SK-N-SH (cell line): ENCODE results near the gene LIPH. TPM values are rescaled to one million over a fixed set of nuclear protein-coding genes. Genes with fewer than 3 reads are reported as not detected.

Source experiments
- CTCF ChIA-PET: fragments of 300-600, 350-600 bp; formaldehyde crosslinking; extraction: SDS; loops from one replicate; lab custom pipeline; 2021; lab: Yijun Ruan, JAX
- POLR2A ChIA-PET: fragments of 350-600 bp; sonication (Branson Sonifier 250); formaldehyde crosslinking; extraction: SDS; loops from one replicate; lab custom pipeline; 2020; ENCODE audit warnings: antibody characterized with exemption, inconsistent platforms; lab: Yijun Ruan, JAX
- DNase-seq: peaks from one replicate; pipeline ENCODE4 v3.0.0; 2012
- H2AFZ ChIP-seq: fragments of 200-600 bp; sonication (generic); 2 replicates; pipeline ENCODE4 v1.8.1; 2016; ENCODE audit warnings: antibody characterized with exemption, mild to moderate bottlenecking, low read depth
- H3F3A ChIP-seq: fragments of 200-600 bp; sonication (generic); replicated peaks from 2 replicates; pipeline ENCODE3; 2016; ENCODE audit warnings: antibody characterized with exemption, mild to moderate bottlenecking; ENCODE audit not compliant: insufficient read depth
- H3K27ac ChIP-seq, 2 experiments: fragments of 200-500 bp in 1 of 2; fragments of 200-600 bp in 1 of 2; sonication (Bioruptor generic) in 1 of 2; sonication (generic), shearing (Covaris generic) in 1 of 2; 2 replicates each; pipeline versions ENCODE4 v1.5.1 to v1.6.1; 2014 to 2016; ENCODE audit warnings: low read depth in 2 of 2, inconsistent platforms in 1 of 2, low read length in 1 of 2, mild to moderate bottlenecking in 1 of 2, mixed read lengths in 1 of 2
- H3K27me3 ChIP-seq: fragments of 200-600 bp; sonication (generic), shearing (Covaris generic); 2 replicates; pipeline ENCODE4 v1.6.1; 2016; ENCODE audit warnings: mixed run types; ENCODE audit not compliant: insufficient read depth
- H3K36me3 ChIP-seq, 2 experiments: fragments of 200-500 bp in 1 of 2; fragments of 200-600 bp in 1 of 2; sonication (Bioruptor generic) in 1 of 2; sonication (generic) in 1 of 2; replicated peaks in 1 of 2; 2 replicates each; pipeline versions ENCODE3 to v1.5.1; 2014 to 2016; ENCODE audit warnings: low read length in 1 of 2, mild to moderate bottlenecking in 1 of 2; ENCODE audit not compliant: insufficient read depth in 2 of 2, control insufficient read depth in 1 of 2
- H3K4me1 ChIP-seq, 2 experiments: fragments of 200-500 bp in 1 of 2; fragments of 200-600 bp in 1 of 2; sonication (Bioruptor generic) in 1 of 2; sonication (generic), shearing (Covaris generic) in 1 of 2; 2 replicates each; pipeline versions ENCODE4 v1.5.1 to v1.6.1; 2014 to 2016; ENCODE audit warnings: low read depth in 1 of 2, low read length in 1 of 2, mixed run types in 1 of 2; ENCODE audit not compliant: insufficient read depth in 2 of 2, control insufficient read depth in 1 of 2
- H3K4me2 ChIP-seq: fragments of 200-600 bp; sonication (generic), shearing (Covaris generic); 2 replicates; pipeline ENCODE4 v1.6.1; 2017; ENCODE audit warnings: mixed run types
- H3K4me3 ChIP-seq, 2 experiments: fragments of 200-500 bp in 1 of 2; fragments of 200-600 bp in 1 of 2; sonication (Bioruptor generic) in 1 of 2; sonication (generic), shearing (Covaris generic) in 1 of 2; 2 replicates each; pipeline versions ENCODE4 v1.5.1 to v1.8.1; 2014 to 2016; ENCODE audit warnings: low read depth in 2 of 2, inconsistent platforms in 1 of 2, low read length in 1 of 2, mild to moderate bottlenecking in 1 of 2, mixed read lengths in 1 of 2, moderate library complexity in 1 of 2
- H3K79me2 ChIP-seq: fragments of 200-600 bp; sonication (generic); 2 replicates; pipeline ENCODE4 v1.8.1; 2017; ENCODE audit warnings: mild to moderate bottlenecking; ENCODE audit not compliant: insufficient read depth
- H3K9ac ChIP-seq: fragments of 200-600 bp; sonication (generic); 2 replicates; pipeline ENCODE4 v1.6.1; 2017; ENCODE audit warnings: mixed run types
- H3K9me2 ChIP-seq: fragments of 200-600 bp; sonication (generic); 2 replicates; pipeline ENCODE4 v1.6.1; 2017; ENCODE audit warnings: mixed run types
- H3K9me3 ChIP-seq: fragments of 200-600 bp; sonication (generic); 2 replicates; pipeline ENCODE4 v1.6.1; 2017; ENCODE audit warnings: mixed run types, mild to moderate bottlenecking, moderate library complexity
- H4K20me1 ChIP-seq: fragments of 200-600 bp; sonication (generic); 2 replicates; pipeline ENCODE4 v1.6.1; 2017; ENCODE audit warnings: mild to moderate bottlenecking, mixed run types; ENCODE audit not compliant: insufficient read depth
- CHD2 ChIP-seq: fragments of 150-350 bp; IDR thresholded peaks from 2 replicates; pipeline ENCODE4 v1.6.1; 2018; ENCODE audit warnings: low read length; ENCODE audit not compliant: partially characterized antibody
- EP300 ChIP-seq, 2 experiments: IDR thresholded peaks; 2 replicates each; pipeline versions ENCODE4 v1.4.0 to v1.6.1; 2012; ENCODE audit warnings: borderline replicate concordance in 1 of 2, low read depth in 1 of 2, low read length in 1 of 2
- FOSL2 ChIP-seq: IDR thresholded peaks from 2 replicates; pipeline ENCODE4 v1.4.0; 2012; ENCODE audit warnings: low read depth, mild to moderate bottlenecking, moderate library complexity, borderline replicate concordance
- JUND ChIP-seq: IDR thresholded peaks from 2 replicates; pipeline ENCODE4 v1.4.0; 2012
- MEF2A ChIP-seq: IDR thresholded peaks from 2 replicates; pipeline ENCODE4 v1.4.0; 2012; ENCODE audit warnings: low read depth, borderline replicate concordance
- MXI1 ChIP-seq: IDR thresholded peaks from 2 replicates; pipeline ENCODE4 v1.6.1; 2012; ENCODE audit warnings: mild to moderate bottlenecking, low read depth, low read length, improper control_type of control experiment
- NFIC ChIP-seq: IDR thresholded peaks from 2 replicates; pipeline ENCODE4 v1.4.0; 2012; ENCODE audit warnings: borderline replicate concordance
- NRF1 ChIP-seq: IDR thresholded peaks from 2 replicates; pipeline ENCODE4 v1.6.1; 2012; ENCODE audit warnings: low read depth, mild to moderate bottlenecking, low read length
- RCOR1 ChIP-seq: fragments of 150-350 bp; IDR thresholded peaks from 2 replicates; pipeline ENCODE4 v1.6.1; 2017; ENCODE audit warnings: antibody characterized with exemption, low read length
- RFX5 ChIP-seq: IDR thresholded peaks from 2 replicates; pipeline ENCODE4 v1.6.1; 2012; ENCODE audit warnings: mild to moderate bottlenecking, improper control_type of control experiment, low read length
- SIN3A ChIP-seq: IDR thresholded peaks from 2 replicates; pipeline ENCODE4 v1.6.1; 2012; ENCODE audit warnings: low read depth, mild to moderate bottlenecking, low read length, moderate library complexity, borderline replicate concordance
- SMC3 ChIP-seq: IDR thresholded peaks from 2 replicates; pipeline ENCODE4 v1.6.1; 2012; ENCODE audit warnings: low read depth, low read length, improper control_type of control experiment
- TAF1 ChIP-seq: IDR thresholded peaks from 2 replicates; pipeline ENCODE4 v1.6.1; 2012; ENCODE audit warnings: low read depth, mild to moderate bottlenecking, low read length, moderate library complexity, borderline replicate concordance
- TEAD4 ChIP-seq: IDR thresholded peaks from 2 replicates; pipeline ENCODE4 v1.4.0; 2012; ENCODE audit warnings: mild to moderate bottlenecking, borderline replicate concordance; ENCODE audit not compliant: insufficient read depth
- WGBS: methylation state at CpG from one replicate; pipeline ENCODE4 v1.1.6; 2017; ENCODE audit warnings: low lambda C conversion rate; 5-methylcytosine and 5-hydroxymethylcytosine counted together
- polyA plus RNA-seq, 3 experiments: library from polyadenylated mRNA; depleted of rRNA; stranded (reverse); fragments of >200 nt; gene quantifications; 2 replicates each; pipeline ENCODE4 v1.2.3, GENCODE V29; 2012
- TF ChIP-seq, protein P1 (sequence below): IDR thresholded peaks from 2 replicates; pipeline ENCODE4 v1.6.1; 2012; ENCODE audit warnings: mild to moderate bottlenecking, low read depth, low read length, moderate library complexity
- TF ChIP-seq, protein P2 (sequence below): IDR thresholded peaks from 2 replicates; pipeline ENCODE4; 2012
- TF ChIP-seq, protein P3 (sequence below): fragments of 150-350 bp; IDR thresholded peaks from 2 replicates; pipeline ENCODE4 v1.6.1; 2017; ENCODE audit warnings: antibody characterized with exemption, low read length, low read depth, borderline replicate concordance

Gene LIPH
- polyA plus RNA-seq, 1 of the 3 experiments (the other 2 are of a cell fraction): not detected

DNA sequence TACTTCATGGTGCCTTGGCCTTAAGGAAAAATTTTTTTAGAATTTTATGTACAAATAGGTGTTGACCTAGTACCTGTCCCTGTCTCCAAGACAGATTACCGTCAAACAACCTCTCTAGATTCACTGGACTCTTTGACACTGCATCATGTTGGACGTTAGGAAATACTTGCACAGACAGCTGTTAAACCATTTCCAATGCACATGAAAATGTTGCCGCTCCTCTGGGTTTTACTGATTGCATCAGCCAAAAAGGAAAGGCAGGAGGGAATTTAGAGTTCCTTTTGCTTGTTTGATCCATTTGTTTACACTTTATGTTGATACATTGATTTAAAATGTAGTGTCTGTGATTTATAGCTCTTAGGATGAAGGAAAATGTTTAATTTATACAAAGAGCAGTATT, 68.1 kb downstream of the LIPH start (continued):
- TF ChIP-seq, protein P1, sequence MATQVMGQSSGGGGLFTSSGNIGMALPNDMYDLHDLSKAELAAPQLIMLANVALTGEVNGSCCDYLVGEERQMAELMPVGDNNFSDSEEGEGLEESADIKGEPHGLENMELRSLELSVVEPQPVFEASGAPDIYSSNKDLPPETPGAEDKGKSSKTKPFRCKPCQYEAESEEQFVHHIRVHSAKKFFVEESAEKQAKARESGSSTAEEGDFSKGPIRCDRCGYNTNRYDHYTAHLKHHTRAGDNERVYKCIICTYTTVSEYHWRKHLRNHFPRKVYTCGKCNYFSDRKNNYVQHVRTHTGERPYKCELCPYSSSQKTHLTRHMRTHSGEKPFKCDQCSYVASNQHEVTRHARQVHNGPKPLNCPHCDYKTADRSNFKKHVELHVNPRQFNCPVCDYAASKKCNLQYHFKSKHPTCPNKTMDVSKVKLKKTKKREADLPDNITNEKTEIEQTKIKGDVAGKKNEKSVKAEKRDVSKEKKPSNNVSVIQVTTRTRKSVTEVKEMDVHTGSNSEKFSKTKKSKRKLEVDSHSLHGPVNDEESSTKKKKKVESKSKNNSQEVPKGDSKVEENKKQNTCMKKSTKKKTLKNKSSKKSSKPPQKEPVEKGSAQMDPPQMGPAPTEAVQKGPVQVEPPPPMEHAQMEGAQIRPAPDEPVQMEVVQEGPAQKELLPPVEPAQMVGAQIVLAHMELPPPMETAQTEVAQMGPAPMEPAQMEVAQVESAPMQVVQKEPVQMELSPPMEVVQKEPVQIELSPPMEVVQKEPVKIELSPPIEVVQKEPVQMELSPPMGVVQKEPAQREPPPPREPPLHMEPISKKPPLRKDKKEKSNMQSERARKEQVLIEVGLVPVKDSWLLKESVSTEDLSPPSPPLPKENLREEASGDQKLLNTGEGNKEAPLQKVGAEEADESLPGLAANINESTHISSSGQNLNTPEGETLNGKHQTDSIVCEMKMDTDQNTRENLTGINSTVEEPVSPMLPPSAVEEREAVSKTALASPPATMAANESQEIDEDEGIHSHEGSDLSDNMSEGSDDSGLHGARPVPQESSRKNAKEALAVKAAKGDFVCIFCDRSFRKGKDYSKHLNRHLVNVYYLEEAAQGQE: no peak
- TF ChIP-seq, protein P2, sequence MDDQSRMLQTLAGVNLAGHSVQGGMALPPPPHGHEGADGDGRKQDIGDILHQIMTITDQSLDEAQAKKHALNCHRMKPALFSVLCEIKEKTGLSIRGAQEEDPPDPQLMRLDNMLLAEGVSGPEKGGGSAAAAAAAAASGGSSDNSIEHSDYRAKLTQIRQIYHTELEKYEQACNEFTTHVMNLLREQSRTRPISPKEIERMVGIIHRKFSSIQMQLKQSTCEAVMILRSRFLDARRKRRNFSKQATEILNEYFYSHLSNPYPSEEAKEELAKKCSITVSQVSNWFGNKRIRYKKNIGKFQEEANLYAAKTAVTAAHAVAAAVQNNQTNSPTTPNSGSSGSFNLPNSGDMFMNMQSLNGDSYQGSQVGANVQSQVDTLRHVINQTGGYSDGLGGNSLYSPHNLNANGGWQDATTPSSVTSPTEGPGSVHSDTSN: no peak

DNA sequence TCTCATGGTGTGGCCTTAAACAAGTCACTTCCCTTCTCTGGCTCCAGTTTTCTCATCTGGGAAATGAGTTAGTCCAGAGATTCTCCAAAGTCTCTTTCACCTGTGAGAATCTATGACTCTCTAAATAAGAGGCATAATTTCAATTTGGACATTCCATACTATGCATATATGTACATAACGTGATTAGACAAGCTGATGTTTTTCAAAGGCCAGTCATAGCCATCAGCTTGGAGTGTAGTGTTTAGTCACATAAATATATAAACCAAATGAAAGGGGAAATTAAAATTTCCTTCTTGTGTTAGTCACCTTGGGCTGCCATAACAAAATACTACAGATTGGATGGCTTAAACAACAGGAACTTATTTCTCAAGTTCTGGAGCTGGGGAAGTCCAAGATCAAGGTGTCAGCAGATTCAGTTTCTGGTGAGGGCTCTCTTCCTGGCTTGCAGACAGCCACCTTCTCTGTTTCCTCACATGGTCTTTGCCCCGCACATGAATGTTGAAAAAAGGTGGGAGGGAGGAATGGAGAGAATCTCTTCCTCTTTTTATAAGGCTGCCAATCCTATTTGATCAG, 72.9 kb downstream of the LIPH start:
- POLR2A ChIA-PET: no interaction called here
- 90% methylated on average over 2 of the region's 2 CpGs for WGBS
- Histone ChIP-seq H3K4me1 (no peaks in the 10 kb centered on the region), H3K27me3 (no peaks in the 10 kb centered on the region), H4K20me1 (no peaks in the 10 kb centered on the region), H3K9ac (no peak overlapping the region), H3F3A (no peaks in the 10 kb centered on the region), H3K9me3 (no peaks in the 10 kb centered on the region), H3K27ac (no peak overlapping the region), H3K36me3 (peaks cover 7 to 10% of the 10 kb centered on the region in 2 experiments), H3K4me2 (no peak overlapping the region), H3K79me2 (no peaks in the 10 kb centered on the region), H3K4me3 (no peak overlapping the region)
- no peak for DNase-seq
- CTCF ChIA-PET: interaction anchor here (1.5 kb wide), 1 partner anchor 18 kb away, joined by 6 read pairs; no protein-coding TSS in a partner anchor
- TF ChIP-seq SIN3A (no peak), FOSL2 (no peak), CHD2 (no peak), TEAD4 (no peak), MEF2A (no peak), JUND (no peak), RCOR1 (no peak), NFIC (no peak), MXI1 (no peak)
- TF ChIP-seq, all 33 proteins: peak for 0
- Histone ChIP-seq H3K9me2 (no peaks in the 10 kb centered on the region), H2AFZ (no peak overlapping the region)

DNA sequence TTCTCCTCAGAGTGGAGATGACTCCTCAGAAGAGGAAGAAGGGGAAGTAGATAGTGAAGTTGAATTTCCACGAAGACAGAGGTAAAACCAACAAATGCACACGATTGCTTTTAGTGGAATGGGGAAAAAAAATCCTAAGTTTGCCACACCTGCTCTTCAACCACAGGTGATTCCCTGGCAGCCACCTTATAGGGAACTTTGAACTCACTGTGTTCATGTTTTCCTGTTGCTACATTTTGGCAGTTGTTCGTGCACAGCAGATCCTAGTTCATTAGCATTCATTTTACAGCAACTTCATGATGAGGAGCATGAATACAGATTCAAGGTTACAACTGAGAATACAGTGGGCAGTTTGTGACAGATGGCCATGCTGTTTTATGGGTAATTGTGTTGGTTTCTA, 75.1 kb downstream of the LIPH start:
- TF ChIP-seq, protein P2: no peak
- TF ChIP-seq TAF1: no peak
- TF ChIP-seq, protein P3, sequence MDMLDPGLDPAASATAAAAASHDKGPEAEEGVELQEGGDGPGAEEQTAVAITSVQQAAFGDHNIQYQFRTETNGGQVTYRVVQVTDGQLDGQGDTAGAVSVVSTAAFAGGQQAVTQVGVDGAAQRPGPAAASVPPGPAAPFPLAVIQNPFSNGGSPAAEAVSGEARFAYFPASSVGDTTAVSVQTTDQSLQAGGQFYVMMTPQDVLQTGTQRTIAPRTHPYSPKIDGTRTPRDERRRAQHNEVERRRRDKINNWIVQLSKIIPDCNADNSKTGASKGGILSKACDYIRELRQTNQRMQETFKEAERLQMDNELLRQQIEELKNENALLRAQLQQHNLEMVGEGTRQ: no peak
- no peak for TF ChIP-seq TEAD4
- no peak for TF ChIP-seq SMC3
- TF ChIP-seq EP300 (IDR thresholded peaks at IDR 0.05; ENCODE audit: borderline replicate concordance in 1 of 2, low read depth in 1 of 2, low read length in 1 of 2): no peak
- TF ChIP-seq NRF1: no peak
- no peak for TF ChIP-seq RFX5
- no peak for TF ChIP-seq MEF2A
- no peaks in the 10 kb centered on the region for H3K9me3 ChIP-seq
- 65% methylated on average over 3 of the region's 3 CpGs for WGBS
- H3K27me3 ChIP-seq: no peaks in the 10 kb centered on the region
- H3K9me2 ChIP-seq: no peaks in the 10 kb centered on the region
- H3K4me3 ChIP-seq: no peak overlapping the region
- no peak overlapping the region for H3K4me2 ChIP-seq
- H3K9ac ChIP-seq: no peak overlapping the region
- no peaks in the 10 kb centered on the region for H4K20me1 ChIP-seq
- H3K36me3 ChIP-seq: peaks cover 5 to 6% of the 10 kb centered on the region in 2 experiments
- no peak overlapping the region for H3K27ac ChIP-seq
- no peak overlapping the region for H2AFZ ChIP-seq
- DNase-seq: no peak
- no peaks in the 10 kb centered on the region for H3F3A ChIP-seq
- H3K4me1 ChIP-seq: no peaks in the 10 kb centered on the region
- POLR2A ChIA-PET: no interaction called here
- no peaks in the 10 kb centered on the region for H3K79me2 ChIP-seq
- CTCF ChIA-PET: no interaction called here
